SK-N-DZ (cell line): ENCODE results near the gene MEGF8.
A peak's percentile ranks its signal among the peaks of the same experiment; 100 is the strongest.

Source experiments
- DNase-seq: peaks from one replicate; pipeline ENCODE4 v3.0.0-alpha.2; 2015; ENCODE audit warnings: low spot score

MEGF8 gene

GRCh38 chr19:42285988-42286348, 39.5 kb upstream of the MEGF8 start:
- DNase-seq, result no peak

- DNase-seq, result no peak
These were observed 39.0 kb upstream of the MEGF8 start for GRCh38 chr19:42286349-42287016.

- no peak for DNase-seq
These were observed 38.2 kb upstream of the MEGF8 start for GRCh38 chr19:42287017-42287826.

- no peak for DNase-seq
These were observed 37.7 kb upstream of the MEGF8 start for GRCh38 chr19:42287827-42288107.

GRCh38 chr19:42288387-42288786, 37.0 kb upstream of the MEGF8 start:
- DNase-seq, result no peak

GRCh38 chr19:42288881-42289555, 36.4 kb upstream of the MEGF8 start:
- no peak for DNase-seq

- DNase-seq, result no peak
These were observed 35.8 kb upstream of the MEGF8 start for GRCh38 chr19:42289556-42290041.

GRCh38 chr19:42290136-42290522, 35.3 kb upstream of the MEGF8 start:
- DNase-seq, result no peak

GRCh38 chr19:42290523-42291434, 34.7 kb upstream of the MEGF8 start:
- DNase-seq, result peak; percentile 54

- no peak for DNase-seq
These were observed 34.0 kb upstream of the MEGF8 start for GRCh38 chr19:42291435-42291810.

- DNase-seq, result no peak
These were observed 33.1 kb upstream of the MEGF8 start for GRCh38 chr19:42292042-42292960.

GRCh38 chr19:42292963-42293362, 32.5 kb upstream of the MEGF8 start:
- DNase-seq, result no peak

- no peak for DNase-seq
These were observed 31.9 kb upstream of the MEGF8 start for GRCh38 chr19:42293540-42293939.

- no peak for DNase-seq
These were observed 31.5 kb upstream of the MEGF8 start for GRCh38 chr19:42293948-42294347.

- no peak for DNase-seq
These were observed 30.8 kb upstream of the MEGF8 start for GRCh38 chr19:42294471-42295137.

- DNase-seq, result no peak
These were observed 30.1 kb upstream of the MEGF8 start for GRCh38 chr19:42295342-42295741.

- DNase-seq, result peak; percentile 79
These were observed 29.5 kb upstream of the MEGF8 start for GRCh38 chr19:42295831-42296525.

GRCh38 chr19:42297039-42297438, 28.4 kb upstream of the MEGF8 start:
- no peak for DNase-seq

- no peak for DNase-seq
These were observed 23.7 kb upstream of the MEGF8 start, which contains the start of gene PRR19 for GRCh38 chr19:42301646-42302203. Gene PRR19 (plus strand): TSS chr19:42302132. CDS start chr19:42309585, 7,453 bp downstream.
